Measurements from ENCODE around the gene SLK. TPM values are rescaled to one million over a fixed set of nuclear protein-coding genes. Genes with fewer than 3 reads are reported as not detected.

Gene SLK
- total and polyA plus RNA-seq, 2 donors (not counting 3 experiments of a cell fraction or from before 2014, with no cell fraction given) = 4.5 to 36.0 TPM

GRCh38 chr10:104043185-104043830, 76.4 kb downstream of the SLK start:
- H3K4me3 ChIP-seq (replicated peaks in 1 of 3; ENCODE audit: insufficient read depth in 1 of 3, low read depth in 1 of 3, low read length in 3 of 3) = no peak overlapping the region
- H3K9me1 ChIP-seq (replicated peaks; ENCODE audit: control insufficient read depth, extremely low read depth, insufficient read depth, low read length) = no peaks in the 10 kb centered on the region
- ChIA-PET POLR2A (no interaction called here), CTCF (interaction anchor here (1.0 to 3.6 kb wide), 3 partner anchors 39 to 155 kb away, joined by 3 to 18 read pairs (median 5); partner anchors contain the start of gene SFR1)
- FAIRE-seq = no peak
- H3K4me1 ChIP-seq (ENCODE audit: control insufficient read depth, extremely low read depth, insufficient read depth, low read length) = no peaks in the 10 kb centered on the region
- intact Hi-C loops (cut with micrococcal nuclease) (loop anchor here (10.0 kb wide), 1 partner anchor 291 kb away; the partner anchor contains the start of gene ITPRIP), dilution Hi-C loops (cut with MboI; ENCODE audit: extremely low pct_ligation_motif_present, low sequenced_read_pairs) (no loop called here)
- no peak for TF ChIP-seq GATA2 (IDR thresholded peaks at IDR 0.05; ENCODE audit: insufficient read depth, insufficient read length, low read depth, low read length)
- no peak for TF ChIP-seq POLR2A (IDR thresholded peaks at IDR 0.05; ENCODE audit: low read depth, low read length)
- no peak for TF ChIP-seq MYC (IDR thresholded peaks at IDR 0.05; ENCODE audit: low read depth, low read length)
- TF ChIP-seq JUN (IDR thresholded peaks at IDR 0.05; ENCODE audit: borderline replicate concordance, insufficient read depth, insufficient read length, low read depth) = no peak
- TF ChIP-seq FOS (IDR thresholded peaks at IDR 0.05; ENCODE audit: borderline replicate concordance, insufficient read depth, low read length) = no peak
- TF ChIP-seq CTCF (IDR thresholded peaks at IDR 0.05; ENCODE audit: extremely low read depth in 1 of 2, insufficient read depth in 1 of 2, low read depth in 1 of 2, low read length in 2 of 2) = no peak
- no peak for TF ChIP-seq POLR2AphosphoS5 (IDR thresholded peaks at IDR 0.05; ENCODE audit: insufficient read depth, low read depth, low read length)
- no peak for TF ChIP-seq EZH2 (IDR thresholded peaks at IDR 0.05; ENCODE audit: borderline replicate concordance, low read depth, low read length, severe bottlenecking)
- TF ChIP-seq MAX (IDR thresholded peaks at IDR 0.05; ENCODE audit: insufficient read depth, insufficient read length) = no peak
- H3K36me3 ChIP-seq (ENCODE audit: control insufficient read depth in 2 of 2, extremely low read depth in 1 of 2, insufficient read depth in 2 of 2, low read length in 2 of 2) = no peaks in the 10 kb centered on the region
- H3K9ac ChIP-seq (replicated peaks; ENCODE audit: extremely low read depth, insufficient read depth, low read length) = no peak overlapping the region
- H3K27me3 ChIP-seq (ENCODE audit: control insufficient read depth in 2 of 2, insufficient read depth in 2 of 2, low read length in 2 of 2) = no peaks in the 10 kb centered on the region
- no TSS peak for BruUV-seq (replicated peaks)
- no peaks in the 10 kb centered on the region for H3K79me2 ChIP-seq (ENCODE audit: control insufficient read depth, insufficient read depth, low read length)
- no peak overlapping the region for H2AFZ ChIP-seq (ENCODE audit: low read depth, low read length)
- H3K4me2 ChIP-seq (ENCODE audit: insufficient read depth, low read length) = no peak overlapping the region
- no peaks in the 10 kb centered on the region for H3K9me3 ChIP-seq (replicated peaks; ENCODE audit: control insufficient read depth, insufficient read depth, low read length)
- no peak overlapping the region for H3K27ac ChIP-seq (ENCODE audit: insufficient read depth, low read depth, low read length)
- no peak for DNase-seq (ENCODE audit: low read depth, low spot score)
- H4K20me1 ChIP-seq (replicated peaks; ENCODE audit: control insufficient read depth, extremely low read depth, insufficient read depth, low read length) = no peaks in the 10 kb centered on the region

Data from endothelial cell of umbilical vein (primary cell).